ENCODE data around the gene SMAD3.
A peak's percentile ranks its signal among the peaks of the same experiment; 100 is the strongest.
"Not testable (repeated sequence)": the region's sequence is repeated elsewhere in the genome, so short reads cannot be mapped to it uniquely, and the experiment has no call there.

SMAD3 gene

GRCh38 chr15:67150023-67150860, 84.8 kb downstream of the SMAD3 start (continued):
- TF ChIP-seq INSM2 (tag by site-specific recombination; IDR thresholded peaks at IDR 0.05) (peak; percentile 93), ZNF837 (tag by site-specific recombination; IDR thresholded peaks at IDR 0.05) (no peak), ZNF280D (tag by site-specific recombination; IDR thresholded peaks at IDR 0.05) (no peak), HOXA7 (CRISPR knock-in tag; IDR thresholded peaks at IDR 0.05; ENCODE audit: borderline replicate concordance) (no peak), REPIN1 (tag by site-specific recombination; IDR thresholded peaks at IDR 0.05; ENCODE audit: low read depth) (no peak), ZNF292 (tag by site-specific recombination; IDR thresholded peaks at IDR 0.05; ENCODE audit: borderline replicate concordance, low read depth) (no peak), SETDB1 (IDR thresholded peaks at IDR 0.05; ENCODE audit: insufficient read length, low read length) (no peak), TCF7L2 (IDR thresholded peaks at IDR 0.05; ENCODE audit: borderline replicate concordance, low read depth, low read length) (no peak), PRDM1 (tag by site-specific recombination; IDR thresholded peaks at IDR 0.05) (peak; percentile 97), ZNF530 (tag by site-specific recombination; IDR thresholded peaks at IDR 0.05; ENCODE audit: low read depth) (no peak), ZNF510 (tag by site-specific recombination; IDR thresholded peaks at IDR 0.05; ENCODE audit: insufficient replicate concordance) (no peak), FEZF1 (tag by site-specific recombination; IDR thresholded peaks at IDR 0.05) (peak; percentile 36; the same call in 1 of the 2 replicates), ZNF211 (tag by site-specific recombination; IDR thresholded peaks at IDR 0.05; ENCODE audit: low read depth) (no peak)

GRCh38 chr15:67152429-67152828, 87.0 kb downstream of the SMAD3 start:
- Histone ChIP-seq H3K4me3 (ENCODE audit: low read depth, low read length) (no peak overlapping the region), H3K9me3 (ENCODE audit: control insufficient read depth, insufficient read depth, low read depth, low read length) (no peaks in the 10 kb centered on the region), H3K27ac (ENCODE audit: extremely low read depth, low read depth, low read length) (no peak overlapping the region), H3K36me3 (ENCODE audit: control insufficient read depth in 2 of 2, insufficient read depth in 1 of 2, low read length in 2 of 2) (no peaks in the 10 kb centered on the region), H3K4me1 (ENCODE audit: control insufficient read depth, insufficient read depth, low read length) (peaks cover 25% of the 10 kb centered on the region)
- TF ChIP-seq YY1 (tag by site-specific recombination; IDR thresholded peaks at IDR 0.05) (no peak), ZNF596 (tag by site-specific recombination; IDR thresholded peaks at IDR 0.05) (no peak), ZNF335 (tag by site-specific recombination; conservative IDR thresholded peaks at IDR 0.05) (no peak), SALL2 (tag by site-specific recombination; IDR thresholded peaks at IDR 0.05; ENCODE audit: borderline replicate concordance) (no peak), GLIS2 (tag by site-specific recombination; IDR thresholded peaks at IDR 0.05) (no peak), ZNF654 (tag by site-specific recombination; IDR thresholded peaks at IDR 0.05; ENCODE audit: low read depth) (no peak), PATZ1 (tag by site-specific recombination; IDR thresholded peaks at IDR 0.05) (no peak), ZNF114 (tag by site-specific recombination; IDR thresholded peaks at IDR 0.05) (no peak), ZNF514 (tag by site-specific recombination; IDR thresholded peaks at IDR 0.05) (no peak)
- ChIA-PET CTCF (no interaction called here), POLR2A (no interaction called here)

- POLR2A ChIA-PET; H3K36me3 ChIP-seq (ENCODE audit: control insufficient read depth in 2 of 2, insufficient read depth in 1 of 2, low read length in 2 of 2); H3K27ac ChIP-seq (ENCODE audit: extremely low read depth, low read depth, low read length); H3K4me3 ChIP-seq (ENCODE audit: low read depth, low read length); H3K9me3 ChIP-seq (ENCODE audit: control insufficient read depth, insufficient read depth, low read depth, low read length); CTCF ChIA-PET: not testable (repeated sequence)
- peaks cover 20% of the 10 kb centered on the region for H3K4me1 ChIP-seq (ENCODE audit: control insufficient read depth, insufficient read depth, low read length)
Measured at GRCh38 chr15:67153044-67153443, 87.6 kb downstream of the SMAD3 start.
